IPS-NIHi7 (cell line): Measurements from ENCODE around the gene ATP6V0C.
"Not testable (repeated sequence)": the region's sequence is repeated elsewhere in the genome, so short reads cannot be mapped to it uniquely, and the experiment has no call there.

ENCODE experiments used
- DNase-seq: peaks from one replicate; pipeline ENCODE4 v3.0.0; 2012; ENCODE audit warnings: mixed read lengths; ENCODE audit errors: extremely low spot score

Gene ATP6V0C

GRCh38 chr16:2474877-2475412 lies 38.8 kb upstream of the ATP6V0C start, which contains the start of gene TBC1D24:
TSS of gene TBC1D24 (plus strand) at chr16:2475127. CDS start at chr16:2496149, 21,022 bp downstream.
- DNase-seq, result peak; percentile 99

- peak; percentile 65 for DNase-seq
These were observed 38.1 kb upstream of the ATP6V0C start for GRCh38 chr16:2475413-2476344.

DNA sequence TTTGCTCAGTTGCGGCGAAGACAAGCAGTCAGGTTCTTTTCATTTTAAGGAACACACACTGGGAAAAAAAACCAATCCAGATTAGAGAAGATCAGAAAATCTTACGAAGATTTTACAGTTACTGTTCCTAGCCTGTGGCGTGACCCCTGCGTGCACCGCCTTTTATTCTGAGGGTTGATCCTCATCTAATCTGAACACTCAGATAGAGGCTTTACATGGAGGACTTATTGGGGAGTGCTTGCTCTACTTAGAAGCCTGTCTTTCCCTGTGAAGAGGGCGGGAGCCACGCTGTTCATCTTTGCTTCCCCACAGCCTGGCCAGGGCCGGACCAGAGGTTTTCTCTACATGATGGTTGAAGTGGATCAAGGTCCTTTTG lies 37.4 kb upstream of the ATP6V0C start:
- no peak for DNase-seq

DNA sequence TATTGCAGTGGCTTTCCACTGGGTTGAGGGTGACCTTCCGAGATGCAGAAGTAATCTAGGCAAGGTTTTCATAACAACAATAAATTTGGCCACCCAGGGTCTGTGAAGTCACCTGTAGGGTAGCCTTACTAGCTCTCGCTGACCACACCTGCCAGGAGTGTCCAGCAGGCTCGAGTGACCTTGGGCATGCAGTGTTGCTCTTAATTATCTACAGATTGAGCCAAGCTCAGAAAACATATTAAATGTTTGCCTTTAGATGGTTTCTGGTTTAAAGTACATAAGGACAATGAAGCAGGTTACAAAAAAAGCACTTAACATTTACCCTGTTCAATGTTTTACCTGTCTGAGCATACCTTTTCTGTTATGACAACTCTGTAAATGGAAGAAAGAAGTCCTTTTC lies 37.0 kb upstream of the ATP6V0C start:
- no peak for DNase-seq

- DNase-seq, result no peak
These were observed 36.4 kb upstream of the ATP6V0C start for GRCh38 chr16:2477327-2477726.

- no peak for DNase-seq
These were observed 35.5 kb upstream of the ATP6V0C start for GRCh38 chr16:2478279-2478678.

DNA sequence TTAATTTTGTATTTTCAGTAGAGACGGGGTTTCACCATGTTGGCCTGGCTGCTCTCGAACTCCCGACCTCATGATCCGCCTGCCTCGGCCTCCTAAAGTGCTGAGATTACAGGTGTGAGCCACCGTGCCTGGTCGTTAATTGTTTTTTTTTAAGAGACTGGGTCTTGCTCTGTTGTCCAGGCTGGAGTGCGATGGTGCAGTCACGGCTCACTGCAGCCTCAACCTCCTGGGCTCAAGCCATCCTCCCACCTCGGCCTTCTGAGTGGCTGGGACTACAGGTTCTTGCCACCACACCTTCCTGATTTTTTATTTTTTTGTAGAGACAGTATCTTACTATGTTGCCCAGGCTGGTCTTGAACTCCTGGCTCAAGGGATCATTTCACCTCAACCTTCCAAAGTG lies 33.8 kb upstream of the ATP6V0C start:
- not testable (repeated sequence) for DNase-seq

GRCh38 chr16:2480948-2481347 lies 32.8 kb upstream of the ATP6V0C start:
- no peak for DNase-seq

DNA sequence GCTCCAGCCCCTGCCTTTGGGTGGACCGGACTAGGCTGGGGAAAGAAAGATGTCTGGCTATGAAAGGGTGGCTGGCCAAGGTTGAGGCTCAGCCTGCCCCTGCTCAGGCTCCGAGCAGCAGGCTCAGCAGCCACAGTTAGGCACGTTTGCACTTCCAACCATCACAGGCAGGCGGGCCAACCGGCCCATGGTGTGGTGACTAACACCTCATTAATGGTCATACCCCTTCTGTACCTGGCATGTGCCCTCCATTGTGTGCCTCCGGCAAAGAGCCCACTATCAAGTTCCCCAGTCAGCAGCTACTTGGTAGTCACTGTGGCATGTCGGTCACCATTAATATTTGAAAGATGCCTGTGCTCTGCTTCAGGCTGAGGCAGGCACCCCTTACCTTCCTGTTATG lies 32.1 kb upstream of the ATP6V0C start:
- DNase-seq, result no peak

DNA sequence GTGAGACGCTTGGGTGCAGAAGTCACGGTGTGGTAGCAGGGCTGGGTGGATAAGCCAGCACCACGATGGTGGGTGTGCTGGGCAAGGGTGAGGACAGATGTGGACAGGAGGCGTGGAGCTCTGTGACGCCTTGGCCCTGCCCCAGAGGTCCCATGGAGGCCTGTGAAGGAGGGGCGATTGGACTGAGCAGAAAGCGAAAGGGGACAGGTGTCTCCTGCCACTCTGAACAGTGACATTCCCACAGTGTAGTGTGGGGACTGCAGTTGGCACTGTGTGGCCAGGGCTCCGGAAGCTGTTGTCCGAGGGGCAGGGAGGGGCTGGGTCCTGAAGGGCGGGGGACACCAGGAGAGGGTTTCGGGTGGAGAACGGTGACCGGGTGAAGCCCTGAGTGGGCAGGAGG lies 31.5 kb upstream of the ATP6V0C start:
- DNase-seq, result no peak

- no peak for DNase-seq
These were observed 30.8 kb upstream of the ATP6V0C start for GRCh38 chr16:2482708-2483534.

GRCh38 chr16:2483939-2484897 lies 29.5 kb upstream of the ATP6V0C start:
- DNase-seq, result no peak

DNA sequence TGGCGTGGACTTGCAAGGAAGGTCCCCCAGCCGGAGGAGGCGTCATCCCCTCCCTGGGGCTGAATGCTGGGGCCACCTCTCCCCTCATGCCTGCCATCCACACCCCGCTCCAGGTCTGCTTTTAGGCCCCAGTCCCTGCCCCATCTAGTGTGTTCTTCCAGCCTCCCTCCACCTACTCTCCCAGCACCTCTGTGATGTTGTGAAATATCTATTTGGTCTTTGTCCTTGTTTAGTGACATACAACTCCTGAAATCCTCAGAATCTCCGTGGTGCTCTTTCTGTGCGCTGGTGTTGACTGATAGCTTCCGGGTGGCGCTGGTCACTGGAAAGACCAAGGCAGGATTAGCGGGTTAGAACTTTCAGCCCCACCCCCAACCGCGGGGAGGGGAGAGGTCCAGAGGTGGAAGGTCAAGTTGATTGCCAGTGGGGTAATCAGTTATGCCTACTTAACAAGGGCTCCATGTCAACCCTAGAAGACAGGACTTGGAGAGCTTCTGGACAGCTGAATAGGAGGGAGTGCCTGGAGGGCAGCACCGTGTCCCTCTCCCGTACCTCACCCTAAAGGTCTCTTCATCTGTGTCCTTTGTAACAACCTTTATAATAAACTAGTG lies 28.7 kb upstream of the ATP6V0C start:
- DNase-seq, result no peak

DNA sequence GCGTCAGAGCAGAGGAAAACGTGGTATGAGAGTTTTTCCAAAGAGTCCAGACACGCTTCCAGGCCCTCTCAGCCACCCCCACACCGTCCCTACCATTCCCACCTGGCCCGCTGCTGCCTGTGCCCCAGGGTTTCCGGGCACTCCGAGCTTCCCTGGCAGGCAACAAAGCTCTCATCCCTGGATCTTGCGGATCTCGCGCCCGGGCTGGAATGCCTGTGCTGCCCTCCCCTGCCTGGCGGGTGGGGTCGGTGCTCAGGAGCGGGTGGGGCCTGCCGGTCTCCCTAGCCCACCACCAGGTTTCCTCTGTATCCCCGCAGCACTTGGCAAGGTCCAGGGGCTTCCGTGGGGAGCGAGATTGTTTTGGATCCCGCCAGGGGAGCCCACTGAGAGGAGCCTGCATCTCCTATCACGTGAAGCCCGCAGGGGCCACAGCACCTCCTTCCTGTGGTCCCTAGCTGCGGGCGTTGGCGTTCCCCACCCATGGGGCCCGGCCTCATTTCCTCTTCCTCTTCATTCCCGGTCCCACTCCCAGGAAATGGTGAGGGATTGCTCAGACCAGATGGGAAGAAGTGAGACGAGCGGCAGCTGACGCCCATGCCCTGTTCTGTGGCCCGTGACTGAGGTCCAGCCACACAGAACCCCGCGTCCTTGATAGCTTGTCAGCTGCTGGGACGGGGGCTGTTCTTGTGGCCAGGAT lies 27.8 kb upstream of the ATP6V0C start:
- no peak for DNase-seq

- DNase-seq, result peak; percentile 36
These were observed 26.9 kb upstream of the ATP6V0C start for GRCh38 chr16:2486645-2487516.

DNA sequence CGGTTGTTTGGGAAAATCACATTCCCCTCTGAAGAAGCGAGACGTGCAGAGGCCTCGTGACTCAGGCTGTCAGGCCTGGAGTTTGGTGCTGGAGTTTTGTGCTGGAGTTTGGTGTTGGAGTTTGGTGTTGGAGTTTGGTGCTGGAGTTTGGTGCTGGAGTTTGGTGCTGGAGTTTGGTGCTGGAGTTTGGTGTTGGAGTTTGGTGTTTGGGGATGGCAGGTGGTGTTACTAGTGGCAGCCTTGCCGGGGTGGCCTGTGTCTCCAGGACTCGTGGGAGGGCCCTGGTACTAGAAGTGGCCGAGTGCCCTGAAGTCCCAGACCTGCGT lies 26.3 kb upstream of the ATP6V0C start:
- DNase-seq, result no peak

DNA sequence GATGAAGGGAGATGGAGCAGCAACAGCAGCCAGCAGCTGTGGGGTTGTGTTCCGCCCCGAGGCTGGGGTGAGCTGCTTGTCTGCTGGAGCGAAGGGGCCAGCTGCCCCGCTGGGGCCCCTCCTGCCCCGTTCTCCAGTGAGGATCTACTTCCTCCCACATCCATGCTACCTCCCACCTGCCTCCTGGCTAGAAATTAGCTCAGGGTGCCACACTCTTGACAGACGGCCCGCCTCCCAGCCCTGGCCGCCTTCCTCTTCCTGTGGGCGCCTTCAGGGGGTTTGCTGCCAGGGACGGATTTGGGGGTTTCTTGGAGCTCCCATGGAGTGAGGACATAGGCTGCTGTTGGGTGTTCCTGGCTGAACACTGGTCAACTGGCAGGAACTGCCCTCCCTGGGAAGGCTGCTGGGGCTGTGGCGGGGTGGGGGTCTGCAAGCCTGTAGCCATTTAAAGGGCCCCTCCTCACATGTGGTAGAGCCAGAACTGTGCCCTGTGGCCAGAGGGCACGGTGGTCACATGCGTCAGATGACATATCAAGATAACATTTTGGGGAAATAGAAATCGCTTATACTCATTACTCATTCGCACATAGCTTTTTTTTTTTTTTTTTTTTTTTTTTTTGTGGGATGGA lies 25.7 kb upstream of the ATP6V0C start:
- DNase-seq, result no peak

GRCh38 chr16:2489581-2489980 lies 24.2 kb upstream of the ATP6V0C start:
- DNase-seq, result no peak
